ENCODE measurements around the gene GTF3C1. TPM values are rescaled to one million over a fixed set of nuclear protein-coding genes. Genes with fewer than 3 reads are reported as not detected.
A peak's percentile ranks its signal among the peaks of the same experiment; 100 is the strongest.

Gene GTF3C1
- total RNA-seq, 1 donor from 2014 or later, result 125 TPM

DNA sequence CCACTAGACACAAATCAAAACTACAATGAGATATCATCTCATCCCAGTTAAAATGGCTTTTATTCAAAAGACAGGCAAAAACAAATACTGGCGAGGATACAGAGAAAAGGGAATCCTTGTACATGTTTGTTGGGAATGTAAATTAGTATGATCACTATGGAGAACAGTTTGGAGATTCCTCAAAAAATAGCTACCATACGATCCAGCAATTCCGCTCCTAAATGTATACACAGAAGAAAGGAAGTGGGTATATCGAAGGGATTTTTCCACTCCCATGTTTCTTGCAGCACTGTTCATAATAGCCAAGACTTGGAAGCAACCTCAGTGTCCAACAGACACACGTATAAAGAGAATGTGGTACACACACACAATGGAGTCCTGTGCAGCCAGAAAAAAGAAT lies 35.5 kb upstream of the GTF3C1 start:
- DNase-seq (ENCODE audit: low read depth, low spot score), result no peak
- TF ChIP-seq, protein P1, sequence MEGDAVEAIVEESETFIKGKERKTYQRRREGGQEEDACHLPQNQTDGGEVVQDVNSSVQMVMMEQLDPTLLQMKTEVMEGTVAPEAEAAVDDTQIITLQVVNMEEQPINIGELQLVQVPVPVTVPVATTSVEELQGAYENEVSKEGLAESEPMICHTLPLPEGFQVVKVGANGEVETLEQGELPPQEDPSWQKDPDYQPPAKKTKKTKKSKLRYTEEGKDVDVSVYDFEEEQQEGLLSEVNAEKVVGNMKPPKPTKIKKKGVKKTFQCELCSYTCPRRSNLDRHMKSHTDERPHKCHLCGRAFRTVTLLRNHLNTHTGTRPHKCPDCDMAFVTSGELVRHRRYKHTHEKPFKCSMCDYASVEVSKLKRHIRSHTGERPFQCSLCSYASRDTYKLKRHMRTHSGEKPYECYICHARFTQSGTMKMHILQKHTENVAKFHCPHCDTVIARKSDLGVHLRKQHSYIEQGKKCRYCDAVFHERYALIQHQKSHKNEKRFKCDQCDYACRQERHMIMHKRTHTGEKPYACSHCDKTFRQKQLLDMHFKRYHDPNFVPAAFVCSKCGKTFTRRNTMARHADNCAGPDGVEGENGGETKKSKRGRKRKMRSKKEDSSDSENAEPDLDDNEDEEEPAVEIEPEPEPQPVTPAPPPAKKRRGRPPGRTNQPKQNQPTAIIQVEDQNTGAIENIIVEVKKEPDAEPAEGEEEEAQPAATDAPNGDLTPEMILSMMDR (conservative IDR thresholded peaks at IDR 0.05), result no peak
- Mint-ChIP-seq H3K4me3 (no peak overlapping the region), H3K9me3 (no peaks in the 10 kb centered on the region), H3K36me3 (ENCODE audit: low read depth) (peaks cover 11% of the 10 kb centered on the region), H3K27ac (ENCODE audit: unreplicated experiment) (no peak overlapping the region), H3K4me1 (no peaks in the 10 kb centered on the region), H3K27me3 (ENCODE audit: low read depth) (no peaks in the 10 kb centered on the region)

DNA sequence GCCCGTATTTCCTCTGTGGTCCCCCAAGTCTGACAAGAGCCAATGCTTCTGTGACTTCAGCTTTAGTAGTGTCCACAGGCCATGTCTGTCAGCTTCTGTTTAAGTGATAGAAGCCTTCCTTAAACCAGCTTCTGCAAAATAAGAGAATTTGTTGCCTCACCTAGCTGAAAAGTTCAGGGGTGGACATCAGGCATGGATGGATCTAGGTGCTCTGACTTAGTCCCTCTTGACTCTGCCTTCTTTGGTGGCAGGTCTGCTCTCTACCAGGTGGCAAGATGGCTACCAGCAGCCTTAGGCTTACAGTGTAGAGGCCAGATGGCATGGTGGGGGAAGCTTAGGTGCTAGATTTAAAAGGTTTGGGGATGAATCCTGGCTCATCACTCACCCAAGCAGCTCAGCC lies 33.9 kb upstream of the GTF3C1 start:
- no peak for DNase-seq (ENCODE audit: low read depth, low spot score)
- no peaks in the 10 kb centered on the region for H3K9me3 Mint-ChIP-seq
- no peak overlapping the region for H3K27ac Mint-ChIP-seq (ENCODE audit: unreplicated experiment)
- TF ChIP-seq, protein P1 (conservative IDR thresholded peaks at IDR 0.05), result no peak
- H3K4me3 Mint-ChIP-seq, result no peak overlapping the region
- no peaks in the 10 kb centered on the region for H3K27me3 Mint-ChIP-seq (ENCODE audit: low read depth)
- H3K4me1 Mint-ChIP-seq, result no peaks in the 10 kb centered on the region
- H3K36me3 Mint-ChIP-seq (ENCODE audit: low read depth), result peaks cover 11% of the 10 kb centered on the region

DNA sequence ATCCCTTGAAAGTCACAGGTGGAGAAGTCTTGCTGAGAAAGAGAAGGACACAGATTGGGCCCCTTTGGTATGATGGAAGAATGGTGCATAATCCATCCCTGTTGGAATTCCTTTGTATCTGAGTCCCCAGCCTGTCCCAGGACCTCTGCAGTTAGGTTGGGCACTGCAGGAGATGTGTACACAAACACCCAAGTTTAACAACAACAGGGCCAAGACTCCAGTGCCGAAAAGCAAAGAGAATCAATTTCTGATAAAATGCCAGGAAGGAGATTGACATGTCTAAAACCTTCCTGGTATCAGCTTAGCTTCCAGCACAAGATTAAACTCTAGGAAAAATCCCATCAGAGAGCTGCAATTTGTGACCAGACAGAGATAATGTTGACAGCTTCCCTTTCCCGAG lies 33.2 kb upstream of the GTF3C1 start:
- H3K36me3 Mint-ChIP-seq (ENCODE audit: low read depth), result peaks cover 11% of the 10 kb centered on the region
- H3K4me3 Mint-ChIP-seq, result no peak overlapping the region
- H3K27ac Mint-ChIP-seq (ENCODE audit: unreplicated experiment), result no peak overlapping the region
- no peaks in the 10 kb centered on the region for H3K4me1 Mint-ChIP-seq
- H3K27me3 Mint-ChIP-seq (ENCODE audit: low read depth), result no peaks in the 10 kb centered on the region
- TF ChIP-seq, protein P1 (conservative IDR thresholded peaks at IDR 0.05), result no peak
- no peaks in the 10 kb centered on the region for H3K9me3 Mint-ChIP-seq
- no peak for DNase-seq (ENCODE audit: low read depth, low spot score)

DNA sequence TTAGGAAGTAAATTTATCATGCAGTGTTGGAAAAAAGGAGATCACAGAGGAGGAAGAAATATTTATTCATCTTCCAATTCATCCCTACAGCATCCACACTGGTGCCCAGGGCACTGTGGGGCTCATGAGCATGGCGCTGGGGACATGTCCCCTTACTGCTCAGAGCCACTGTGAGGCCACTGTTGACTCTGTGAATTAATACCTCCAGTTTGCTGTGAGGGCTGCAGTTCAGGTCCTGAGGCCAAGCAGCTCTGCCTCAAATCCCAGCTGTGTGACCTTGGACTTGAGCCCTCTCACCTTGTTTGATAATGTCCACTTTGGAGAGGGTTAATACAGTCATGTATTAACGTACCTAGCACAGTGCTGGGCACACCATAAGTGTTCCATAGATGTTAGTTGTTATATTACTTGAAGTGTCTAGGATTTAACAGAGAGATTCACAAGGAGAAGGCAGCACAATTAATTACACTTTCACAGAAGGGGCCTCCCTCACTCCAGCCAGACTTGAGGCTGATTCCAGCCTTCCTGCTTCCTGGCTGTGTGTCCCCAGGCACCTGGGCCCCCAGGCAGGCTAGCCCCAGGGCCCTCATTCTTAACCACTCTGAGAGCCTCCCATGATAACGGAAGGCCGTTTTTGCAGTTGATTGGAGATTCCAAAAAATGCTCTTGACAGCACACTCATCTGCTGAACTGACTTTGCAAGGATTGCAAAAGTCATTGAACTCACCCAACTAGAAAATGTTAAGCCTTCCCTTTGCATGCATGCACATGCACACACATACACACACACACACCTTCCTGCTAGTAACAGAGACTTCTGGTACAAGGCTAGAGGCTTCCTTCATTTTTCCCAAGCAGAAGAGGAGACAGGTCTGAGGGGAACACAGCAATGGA lies 29.6 kb upstream of the GTF3C1 start:
- Mint-ChIP-seq H3K4me3 (no peak overlapping the region), H3K9me3 (no peaks in the 10 kb centered on the region), H3K27me3 (ENCODE audit: low read depth) (no peaks in the 10 kb centered on the region), H3K36me3 (ENCODE audit: low read depth) (peaks cover 3% of the 10 kb centered on the region), H3K4me1 (no peaks in the 10 kb centered on the region), H3K27ac (ENCODE audit: unreplicated experiment) (peak overlapping the region; percentile 19)
- no peak for DNase-seq (ENCODE audit: low read depth, low spot score)
- TF ChIP-seq, protein P1 (conservative IDR thresholded peaks at IDR 0.05), result no peak

DNA sequence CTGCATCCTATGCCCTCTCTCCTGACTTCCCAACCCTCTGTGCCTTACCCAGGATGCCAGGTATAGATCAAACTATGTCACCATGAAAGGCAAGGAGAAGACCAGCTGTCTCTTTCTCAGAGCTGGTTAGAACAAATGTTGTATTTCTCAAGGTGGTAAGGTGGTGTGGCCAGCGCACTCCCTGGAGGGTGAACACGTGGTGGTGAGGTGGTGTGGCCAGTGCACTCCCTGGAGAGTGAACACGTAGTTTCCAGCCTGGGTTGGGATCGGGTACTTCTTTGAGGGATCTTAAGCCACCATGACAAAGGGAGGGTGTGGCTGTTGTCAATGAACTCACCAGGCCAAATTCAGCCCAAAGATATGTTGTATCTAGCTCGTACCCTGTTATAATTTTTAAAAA lies 27.0 kb upstream of the GTF3C1 start:
- Mint-ChIP-seq H3K9me3 (no peaks in the 10 kb centered on the region), H3K27me3 (ENCODE audit: low read depth) (no peaks in the 10 kb centered on the region), H3K4me3 (no peak overlapping the region), H3K4me1 (peaks cover 8% of the 10 kb centered on the region), H3K36me3 (ENCODE audit: low read depth) (peaks cover 1% of the 10 kb centered on the region), H3K27ac (ENCODE audit: unreplicated experiment) (no peak overlapping the region)
- TF ChIP-seq, protein P1 (conservative IDR thresholded peaks at IDR 0.05), result no peak
- DNase-seq (ENCODE audit: low read depth, low spot score), result no peak
